HG03175 (cell line): Measurements from ENCODE around the gene SLC16A10.
"Not testable (repeated sequence)": the region's sequence is repeated elsewhere in the genome, so short reads cannot be mapped to it uniquely, and the experiment has no call there.

ENCODE experiments used
- ATAC-seq: cut with Tn5 transposase; IDR thresholded peaks from one replicate; pipeline ENCODE4 v1.9.1; 2021; ENCODE audit warnings: mild to moderate bottlenecking, moderate library complexity; ENCODE audit not compliant: unreplicated experiment

Gene SLC16A10

GRCh38 chr6:111080698-111081097 lies 6.6 kb upstream of the SLC16A10 start:
- no peak for ATAC-seq

- no peak for ATAC-seq
Measured at GRCh38 chr6:111086685-111087084, 618 bp upstream of the SLC16A10 start.

GRCh38 chr6:111087871-111088667 lies 766 bp downstream of the SLC16A10 start:
- peak; percentile 13 for ATAC-seq

- ATAC-seq, result no peak
Measured at GRCh38 chr6:111088668-111089003, 1.3 kb downstream of the SLC16A10 start.

GRCh38 chr6:111090766-111091165 lies 3.5 kb downstream of the SLC16A10 start:
- ATAC-seq, result no peak

GRCh38 chr6:111091987-111092386 lies 4.7 kb downstream of the SLC16A10 start:
- ATAC-seq, result no peak

GRCh38 chr6:111095488-111095887 lies 8.2 kb downstream of the SLC16A10 start:
- not testable (repeated sequence) for ATAC-seq

GRCh38 chr6:111096246-111096645 lies 8.9 kb downstream of the SLC16A10 start:
- no peak for ATAC-seq

- ATAC-seq, result no peak
Measured at GRCh38 chr6:111098597-111098996, 11.3 kb downstream of the SLC16A10 start.

GRCh38 chr6:111101987-111102386 lies 14.7 kb downstream of the SLC16A10 start:
- no peak for ATAC-seq

- no peak for ATAC-seq
Measured at GRCh38 chr6:111105578-111105977, 18.3 kb downstream of the SLC16A10 start.

GRCh38 chr6:111107589-111107988 lies 20.3 kb downstream of the SLC16A10 start:
- no peak for ATAC-seq

- no peak for ATAC-seq
Measured at GRCh38 chr6:111110036-111110435, 22.7 kb downstream of the SLC16A10 start.

- ATAC-seq, result no peak
Measured at GRCh38 chr6:111113336-111114086, 26.2 kb downstream of the SLC16A10 start.

- ATAC-seq, result no peak
Measured at GRCh38 chr6:111114087-111114443, 26.8 kb downstream of the SLC16A10 start.

- ATAC-seq, result no peak
Measured at GRCh38 chr6:111114482-111114881, 27.2 kb downstream of the SLC16A10 start.

GRCh38 chr6:111118826-111119225 lies 31.5 kb downstream of the SLC16A10 start:
- ATAC-seq, result no peak

GRCh38 chr6:111119571-111120329 lies 32.4 kb downstream of the SLC16A10 start:
- no peak for ATAC-seq

GRCh38 chr6:111121789-111122350 lies 34.6 kb downstream of the SLC16A10 start:
- no peak for ATAC-seq

GRCh38 chr6:111122458-111123286 lies 35.4 kb downstream of the SLC16A10 start:
- no peak for ATAC-seq
